Testis (tissue), 3 donors: ENCODE measurements around the gene GIPC2. TPM values are rescaled to one million over a fixed set of nuclear protein-coding genes. Genes with fewer than 3 reads are reported as not detected.
"Not testable (repeated sequence)": the region's sequence is repeated elsewhere in the genome, so short reads cannot be mapped to it uniquely, and the experiment has no call there.

Source experiments
- DNase-seq: peaks from one replicate; pipeline ENCODE4 v3.0.0-alpha.2; 2019
- H3K27ac ChIP-seq, 2 donors: fragments of 200-600 bp; sonication (generic); one replicate each; pipeline ENCODE4 v1.5.1; 2019
- H3K27me3 ChIP-seq: fragments of 200-600 bp; sonication (generic); one replicate; pipeline ENCODE4 v1.5.1; 2019
- H3K36me3 ChIP-seq: fragments of 200-600 bp; sonication (generic); one replicate; pipeline ENCODE4 v1.5.1; 2017; ENCODE audit warnings: low read depth; ENCODE audit errors: missing control alignments
- H3K4me1 ChIP-seq: fragments of 200-600 bp; sonication (generic); one replicate; pipeline ENCODE4 v1.5.1; 2019
- H3K4me3 ChIP-seq, 2 donors: fragments of 200-600 bp; sonication (generic); one replicate each; pipeline ENCODE4 v1.5.1; 2017 to 2019
- H3K9me3 ChIP-seq: fragments of 200-600 bp; sonication (generic); one replicate; pipeline ENCODE4 v1.5.1; 2017
- POLR2A ChIP-seq: fragments of 450-650 bp; IDR thresholded peaks from one replicate; pipeline ENCODE4 v1.6.1; 2017; ENCODE audit warnings: antibody characterized with exemption, mild to moderate bottlenecking, moderate library complexity
- WGBS, 2 donors: methylation state at CpG; one replicate each; pipeline ENCODE4 v1.1.5; 2018; 5-methylcytosine and 5-hydroxymethylcytosine counted together
- intact Hi-C: fragments of 100-400 bp; cut with DNase I; formaldehyde crosslinking; loops from one replicate; pipeline ENCODE4 v1.15.1; 2023; ENCODE audit warnings: low total_unique reads
- polyA plus RNA-seq: library from polyadenylated mRNA; stranded (reverse); fragments of 350-450 nt; fragmentation: Illumina TruSeq; extraction: RNeasy Lipid Tissue Mini Kit (QIAGEN cat#74804); gene quantifications from one replicate; pipeline ENCODE4 v1.2.3, GENCODE V29; 2014; ENCODE audit warnings: low read depth, low replicate concordance; ENCODE audit not compliant: insufficient read depth
- total RNA-seq, 2 donors: library from RNA; depleted of rRNA; stranded (reverse); fragments of >200 nt; gene quantifications; one replicate each; pipeline ENCODE4 v1.2.3, GENCODE V29; 2016
- TF ChIP-seq, protein P1 (sequence below), 3 experiments: fragments of 450-650 bp in 2 of 3; fragments of 200-600 bp in 1 of 3; sonication (generic) in 1 of 3; IDR thresholded peaks; one replicate each; pipeline ENCODE4 v1.5.1; 2016 to 2019; ENCODE audit warnings: antibody characterized with exemption in 3 of 3, mild to moderate bottlenecking in 2 of 3, moderate library complexity in 1 of 3

The GIPC2 gene
- total and polyA plus RNA-seq, 3 donors from 2014 or later = 1.9 to 2.4 (median 2.0) TPM

DNA sequence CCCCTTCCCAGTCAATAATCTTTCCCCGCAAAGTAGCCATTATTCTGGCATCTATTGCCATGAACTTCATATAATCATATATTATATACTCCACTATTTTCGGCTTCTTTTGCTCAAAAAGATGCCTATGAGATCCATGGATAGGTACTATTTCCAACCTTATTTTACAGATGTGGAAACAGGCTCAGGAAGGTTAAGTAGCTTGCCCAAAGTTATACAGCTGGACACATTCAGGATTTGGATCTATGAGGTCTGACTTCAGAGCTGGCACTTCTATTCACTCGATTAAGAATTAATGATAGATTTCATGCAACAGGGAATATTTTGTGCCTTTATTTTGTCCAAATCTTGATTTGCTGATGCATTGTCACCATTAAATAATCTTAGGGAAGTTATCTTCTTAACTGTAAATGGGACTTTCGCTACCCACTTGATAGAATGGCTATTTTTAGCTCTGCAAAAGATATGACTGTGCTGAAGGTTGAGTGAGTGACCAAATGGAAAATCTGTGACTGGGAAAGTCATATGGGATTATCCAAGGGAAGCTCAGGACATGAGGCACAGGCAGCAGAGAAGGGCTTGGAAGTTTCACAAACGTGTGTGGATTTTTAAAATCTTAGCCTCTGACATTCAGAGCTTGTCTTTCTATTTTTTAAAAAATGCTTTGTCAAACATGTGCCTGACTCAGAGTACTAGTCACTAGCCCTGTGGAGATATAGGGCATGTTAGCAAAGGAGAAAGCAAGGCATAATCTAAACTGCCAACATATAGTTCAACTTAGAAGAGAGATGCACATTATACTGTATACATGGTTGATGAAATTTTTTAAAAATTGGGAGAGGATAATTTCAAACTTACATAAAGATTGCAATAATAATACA is 36.5 kb downstream of the GIPC2 start:
- TF ChIP-seq, protein P1, sequence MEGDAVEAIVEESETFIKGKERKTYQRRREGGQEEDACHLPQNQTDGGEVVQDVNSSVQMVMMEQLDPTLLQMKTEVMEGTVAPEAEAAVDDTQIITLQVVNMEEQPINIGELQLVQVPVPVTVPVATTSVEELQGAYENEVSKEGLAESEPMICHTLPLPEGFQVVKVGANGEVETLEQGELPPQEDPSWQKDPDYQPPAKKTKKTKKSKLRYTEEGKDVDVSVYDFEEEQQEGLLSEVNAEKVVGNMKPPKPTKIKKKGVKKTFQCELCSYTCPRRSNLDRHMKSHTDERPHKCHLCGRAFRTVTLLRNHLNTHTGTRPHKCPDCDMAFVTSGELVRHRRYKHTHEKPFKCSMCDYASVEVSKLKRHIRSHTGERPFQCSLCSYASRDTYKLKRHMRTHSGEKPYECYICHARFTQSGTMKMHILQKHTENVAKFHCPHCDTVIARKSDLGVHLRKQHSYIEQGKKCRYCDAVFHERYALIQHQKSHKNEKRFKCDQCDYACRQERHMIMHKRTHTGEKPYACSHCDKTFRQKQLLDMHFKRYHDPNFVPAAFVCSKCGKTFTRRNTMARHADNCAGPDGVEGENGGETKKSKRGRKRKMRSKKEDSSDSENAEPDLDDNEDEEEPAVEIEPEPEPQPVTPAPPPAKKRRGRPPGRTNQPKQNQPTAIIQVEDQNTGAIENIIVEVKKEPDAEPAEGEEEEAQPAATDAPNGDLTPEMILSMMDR (IDR thresholded peaks at IDR 0.05) = no peak
- no peak for TF ChIP-seq POLR2A
- Histone ChIP-seq H3K4me1 (no peaks in the 10 kb centered on the region), H3K27me3 (no peaks in the 10 kb centered on the region), H3K27ac (no peak overlapping the region), H3K9me3 (no peaks in the 10 kb centered on the region), H3K4me3 (no peak overlapping the region), H3K36me3 (no peaks in the 10 kb centered on the region)
- no peak for DNase-seq
- 78 to 80% methylated on average over 5 of the region's 5 CpGs for WGBS, 2 donors
- intact Hi-C loops = no loop called here

DNA sequence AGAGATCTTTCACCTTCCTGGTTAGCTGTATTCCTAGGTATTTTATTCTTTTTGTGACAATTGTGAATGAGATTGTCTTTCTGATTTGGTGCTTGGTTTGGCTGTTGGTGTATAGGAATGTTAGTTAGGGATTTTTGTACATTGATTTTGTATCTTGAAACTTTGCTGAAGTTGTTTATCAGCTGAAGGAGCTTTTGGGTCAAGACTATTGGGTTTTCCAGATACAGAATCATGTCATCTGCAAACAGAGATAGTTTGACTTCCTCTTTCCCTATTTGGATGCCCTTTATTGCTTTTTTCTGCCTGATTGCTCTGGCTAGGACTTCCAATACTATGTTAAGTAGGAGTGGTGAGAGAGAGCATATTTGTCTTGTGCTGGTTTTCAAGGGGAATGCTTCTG is 38.9 kb downstream of the GIPC2 start:
- intact Hi-C loops, H3K27ac ChIP-seq, H3K27me3 ChIP-seq: not testable (repeated sequence)

DNA sequence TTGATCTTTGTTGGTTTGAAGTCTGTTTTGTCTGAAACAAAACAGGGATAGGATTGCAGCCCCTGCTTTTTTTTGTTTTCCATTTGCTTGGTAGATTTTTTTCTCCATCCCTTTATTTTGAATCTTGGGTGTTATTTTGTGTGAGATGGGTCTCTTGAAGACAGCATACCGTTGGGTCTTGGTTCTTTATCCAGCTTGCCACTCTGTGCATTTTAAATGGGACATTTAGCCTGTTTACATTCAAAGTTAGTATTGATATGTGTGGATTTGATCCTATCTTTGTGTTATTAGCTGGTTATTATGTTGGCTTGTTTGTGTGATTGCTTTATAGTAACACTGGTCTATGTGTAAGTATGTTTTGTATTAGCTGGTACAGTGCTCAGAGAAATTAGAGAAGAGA is 40.9 kb downstream of the GIPC2 start:
- no peaks in the 10 kb centered on the region for H3K36me3 ChIP-seq

More for the DNA sequence above, 38.9 kb downstream of the GIPC2 start:
- not testable (repeated sequence) for H3K36me3 ChIP-seq, H3K9me3 ChIP-seq, H3K4me1 ChIP-seq, H3K4me3 ChIP-seq, DNase-seq

DNA sequence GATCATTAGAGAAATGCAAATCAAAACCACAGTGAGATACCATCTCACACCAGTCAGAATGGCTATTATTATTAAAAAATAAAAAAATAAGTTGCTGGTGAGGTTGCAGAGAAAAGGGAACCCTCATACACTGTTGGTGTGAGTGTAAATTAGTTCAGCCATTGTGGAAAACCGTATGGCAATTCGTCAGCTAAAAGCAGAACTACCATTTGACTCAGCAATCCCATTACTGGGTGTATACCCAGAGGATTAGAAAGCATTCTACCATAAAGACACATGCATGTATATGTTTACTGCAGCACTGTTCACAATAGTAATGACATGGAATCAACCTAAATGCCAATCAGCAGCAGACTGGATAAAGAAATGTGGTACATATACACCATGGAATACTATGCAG is 42.2 kb downstream of the GIPC2 start:
- TF ChIP-seq, protein P1 (IDR thresholded peaks at IDR 0.05) = no peak
- no peak for TF ChIP-seq POLR2A
- intact Hi-C loops = no loop called here
- H3K9me3 ChIP-seq = no peaks in the 10 kb centered on the region
- H3K27me3 ChIP-seq = no peaks in the 10 kb centered on the region
- H3K4me3 ChIP-seq = no peak overlapping the region
- no peak overlapping the region for H3K27ac ChIP-seq
- no peak for DNase-seq
- no peaks in the 10 kb centered on the region for H3K36me3 ChIP-seq
- WGBS, 2 donors = 67 to 97% methylated on average over 2 of the region's 2 CpGs
- H3K4me1 ChIP-seq = no peaks in the 10 kb centered on the region

More for the DNA sequence above, 40.9 kb downstream of the GIPC2 start:
- DNase-seq = no peak
- Histone ChIP-seq H3K9me3 (no peaks in the 10 kb centered on the region), H3K27me3 (no peaks in the 10 kb centered on the region), H3K4me3 (no peak overlapping the region), H3K4me1 (no peaks in the 10 kb centered on the region), H3K27ac (no peak overlapping the region)
- 79 to 83% methylated on average over 1 of the region's 1 CpG for WGBS, 2 donors
- intact Hi-C loops = no loop called here
- TF ChIP-seq POLR2A = no peak
- TF ChIP-seq, protein P1 (IDR thresholded peaks at IDR 0.05) = no peak

DNA sequence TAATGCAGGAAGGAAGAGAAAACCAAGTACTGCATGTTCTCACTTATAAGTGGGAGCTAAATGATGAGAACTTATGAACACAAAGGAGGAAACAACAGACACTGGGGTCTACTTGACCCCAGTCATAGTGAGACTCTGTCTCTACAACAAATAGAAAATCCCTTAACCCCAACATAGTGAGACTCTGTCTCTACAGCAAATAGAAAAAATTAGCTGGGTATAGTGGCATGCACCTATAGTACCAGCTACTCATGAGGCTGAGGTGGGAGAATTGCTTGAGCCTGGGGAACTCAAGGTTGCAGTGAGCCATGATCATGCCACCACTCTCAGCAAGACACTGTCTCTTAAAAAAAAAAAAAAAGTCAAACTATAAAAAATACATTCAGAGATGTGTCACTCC is 42.7 kb downstream of the GIPC2 start:
- H3K36me3 ChIP-seq = no peaks in the 10 kb centered on the region
- no peak overlapping the region for H3K4me3 ChIP-seq
- no peaks in the 10 kb centered on the region for H3K4me1 ChIP-seq
- intact Hi-C loops = no loop called here
- no peaks in the 10 kb centered on the region for H3K27me3 ChIP-seq
- DNase-seq = no peak
- no peak overlapping the region for H3K27ac ChIP-seq
- no peak for TF ChIP-seq POLR2A
- TF ChIP-seq, protein P1 (IDR thresholded peaks at IDR 0.05) = no peak
- H3K9me3 ChIP-seq = no peaks in the 10 kb centered on the region
